ENCODE measurements around the gene CLIP4.

CLIP4 gene

DNA sequence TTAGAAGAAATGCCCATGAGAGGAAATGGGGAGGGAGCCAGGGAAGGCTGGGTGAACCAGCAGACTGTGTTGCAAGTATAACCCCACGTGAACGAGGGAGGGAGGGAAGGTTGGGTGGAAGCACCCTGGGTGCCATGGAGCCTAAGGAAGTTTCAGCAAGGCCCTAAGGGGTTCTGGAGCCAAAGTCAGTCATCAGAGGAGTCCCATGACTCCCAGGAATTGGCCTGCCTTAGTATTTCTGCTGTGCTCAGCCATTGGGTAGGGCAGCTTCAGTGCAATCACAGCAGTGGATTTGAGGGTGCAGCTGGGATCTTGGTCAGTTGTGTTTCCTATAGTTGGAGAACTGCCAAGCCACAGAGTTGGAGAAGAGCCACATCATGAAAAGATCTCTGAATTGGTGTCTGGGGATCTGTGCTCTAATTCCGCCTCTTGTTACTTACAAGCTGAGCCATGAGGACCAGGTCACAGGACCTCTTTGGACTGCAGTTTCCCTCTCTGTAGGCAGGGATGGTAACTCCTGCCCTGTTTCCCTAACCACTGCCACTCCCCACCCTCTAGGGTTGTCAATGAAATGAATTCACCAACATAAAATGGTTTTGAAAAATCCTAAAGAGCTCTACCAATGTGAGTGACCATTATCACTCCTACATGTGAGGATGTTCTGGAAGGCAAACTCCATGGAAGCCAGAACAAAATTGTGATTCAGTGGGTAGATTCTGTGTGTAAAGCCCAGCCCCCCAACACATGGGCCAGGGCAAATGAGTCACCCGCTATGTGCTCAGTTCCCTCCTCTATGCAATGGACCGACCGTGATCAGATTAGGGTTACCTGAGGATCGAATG is 108.9 kb downstream of the CLIP4 start:
- no peak for DNase-seq

DNA sequence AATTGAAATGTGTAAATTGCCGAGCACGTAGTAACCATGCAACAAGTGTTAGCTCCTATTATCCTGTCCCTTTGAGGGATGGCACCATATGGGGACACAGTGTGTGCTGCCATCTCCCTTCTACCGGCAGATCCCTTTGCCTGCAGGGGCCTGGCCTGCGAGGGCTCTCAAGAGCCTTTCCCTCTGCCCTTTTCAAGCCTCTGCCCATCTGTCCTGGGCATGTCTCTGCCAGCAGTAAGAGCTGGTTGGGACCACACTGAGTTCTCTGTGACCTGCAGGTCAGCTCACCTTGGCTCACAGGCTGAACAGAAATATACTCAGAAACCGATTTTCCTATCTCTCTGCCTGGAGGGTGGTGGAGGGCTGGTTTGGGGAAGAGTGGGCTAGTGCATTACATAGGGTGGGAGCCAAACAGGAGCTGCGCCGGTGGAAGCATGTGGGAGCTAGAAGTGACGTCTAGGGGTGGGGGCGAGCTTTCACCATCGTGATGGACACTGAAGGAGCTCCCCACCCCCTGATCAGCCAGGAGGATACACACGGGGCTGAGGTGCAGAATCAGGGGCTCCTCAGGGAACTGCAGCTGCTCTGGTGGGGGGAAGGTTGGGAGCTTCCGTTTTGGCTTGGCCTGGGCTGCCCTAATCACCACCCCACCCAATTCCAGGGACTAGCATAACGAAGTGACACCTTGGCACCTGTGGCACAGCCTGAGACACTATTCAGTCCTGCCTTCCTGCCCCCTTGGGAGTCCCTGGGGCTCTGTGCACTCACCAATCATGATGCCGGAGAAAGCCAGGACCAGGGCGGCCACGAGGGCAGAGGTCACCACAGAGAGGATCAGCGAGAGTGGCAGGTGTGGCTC is 109.7 kb downstream of the CLIP4 start:
- DNase-seq: no peak

GRCh38 chr2:29225814-29226213 is 110.6 kb downstream of the CLIP4 start:
- no peak for DNase-seq

GRCh38 chr2:29226375-29226774 is 111.2 kb downstream of the CLIP4 start:
- no peak for DNase-seq

DNA sequence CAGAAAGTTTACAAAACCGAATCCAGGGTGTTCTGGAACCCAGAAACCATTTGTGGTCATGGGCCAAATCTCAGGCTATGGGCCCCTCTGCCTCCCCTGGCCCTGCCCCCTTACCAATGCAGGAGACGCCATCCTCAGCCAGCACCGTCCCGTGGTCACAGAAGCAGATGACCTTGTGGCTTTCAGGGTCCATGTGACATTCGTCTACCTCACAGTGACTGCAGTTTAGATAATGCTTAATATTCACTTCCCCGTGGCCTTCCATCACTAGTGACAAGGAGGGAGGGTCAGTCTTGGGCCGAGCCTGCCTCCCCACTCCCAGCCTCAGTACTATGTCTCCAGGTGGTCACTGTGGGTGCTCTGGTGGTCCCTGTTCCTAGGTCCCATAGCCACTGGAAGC is 111.6 kb downstream of the CLIP4 start:
- DNase-seq: no peak

DNA sequence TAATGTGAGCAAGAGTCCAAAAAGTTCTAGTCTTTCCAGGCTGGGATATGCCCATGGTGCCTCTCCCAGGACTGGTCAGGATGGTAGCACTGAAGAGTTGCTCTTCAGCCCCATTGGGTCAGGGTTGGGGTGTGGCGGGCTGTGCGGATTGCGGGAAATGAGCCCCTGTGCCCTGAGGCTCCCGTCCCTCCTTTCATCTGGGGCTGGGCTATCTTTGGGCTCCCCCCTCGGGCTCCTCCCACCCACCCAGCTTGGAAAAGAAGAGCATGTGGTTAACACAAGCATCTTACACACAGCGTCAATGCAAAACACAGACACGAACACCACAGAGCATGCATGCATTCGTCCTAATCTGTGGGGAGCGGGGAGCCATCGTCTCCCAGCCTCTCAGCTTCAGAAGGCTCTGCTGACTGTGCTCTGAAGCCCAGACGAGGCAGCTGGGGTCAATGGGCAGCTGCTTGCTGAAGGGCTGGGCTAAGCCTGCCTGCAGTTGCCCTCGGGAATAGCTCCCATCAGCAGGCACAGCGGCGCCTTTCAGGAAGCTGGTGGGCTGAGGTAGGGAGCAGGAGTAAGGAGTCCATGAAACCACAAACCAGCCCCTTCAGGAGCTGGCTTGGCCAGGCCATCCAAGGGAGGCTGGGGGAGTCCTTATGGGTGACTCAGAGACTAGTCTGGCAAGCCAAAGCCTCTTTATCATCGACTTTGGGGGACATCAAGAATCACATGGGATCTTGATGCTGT is 112.9 kb downstream of the CLIP4 start:
- no peak for DNase-seq

- DNase-seq: no peak
Measured at GRCh38 chr2:29228947-29229346, 113.7 kb downstream of the CLIP4 start.

GRCh38 chr2:29229640-29230039 is 114.4 kb downstream of the CLIP4 start:
- no peak for DNase-seq

- DNase-seq: no peak
Measured at GRCh38 chr2:29232041-29232440, 116.8 kb downstream of the CLIP4 start.

GRCh38 chr2:29233428-29233827 is 118.2 kb downstream of the CLIP4 start:
- no peak for DNase-seq

- no peak for DNase-seq
Measured at GRCh38 chr2:29235411-29235810, 120.2 kb downstream of the CLIP4 start.

GRCh38 chr2:29236074-29236473 is 120.9 kb downstream of the CLIP4 start:
- no peak for DNase-seq

DNA sequence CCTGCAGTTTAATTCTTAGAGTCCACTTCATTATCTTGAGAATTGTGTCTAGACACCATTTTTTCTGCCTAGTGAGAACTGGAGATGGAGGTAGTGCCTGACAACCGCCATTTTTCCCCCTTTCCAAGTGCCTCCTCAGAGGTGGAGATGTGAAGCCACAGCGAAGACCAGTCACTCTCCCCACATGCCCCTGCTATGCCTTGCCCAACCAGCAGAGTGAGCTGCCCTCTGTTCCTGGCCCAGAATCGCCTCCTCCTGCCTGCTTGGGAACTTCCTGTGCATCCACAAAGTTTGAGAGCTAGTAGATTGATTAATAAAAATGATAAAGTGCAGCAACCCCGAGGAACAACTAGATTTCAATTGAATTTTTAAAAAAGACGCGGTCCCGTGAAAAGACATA is 123.3 kb downstream of the CLIP4 start:
- peak; percentile 14 for DNase-seq
